HG02798 (cell line): ENCODE measurements around the gene PLXNA2.

Source experiments
- ATAC-seq: cut with Tn5 transposase; IDR thresholded peaks from one replicate; pipeline ENCODE4 v1.9.1; 2021; ENCODE audit warnings: mild to moderate bottlenecking; ENCODE audit not compliant: unreplicated experiment, poor library complexity

PLXNA2 gene

GRCh38 chr1:208265525-208265924 lies 21.3 kb upstream of the PLXNA2 start:
- no peak for ATAC-seq

GRCh38 chr1:208265122-208265469 lies 20.9 kb upstream of the PLXNA2 start:
- no peak for ATAC-seq

- ATAC-seq, result no peak
Measured at GRCh38 chr1:208264469-208265121, 20.4 kb upstream of the PLXNA2 start.

- ATAC-seq, result no peak
Measured at GRCh38 chr1:208261874-208262273, 17.7 kb upstream of the PLXNA2 start.

GRCh38 chr1:208258277-208258676 lies 14.1 kb upstream of the PLXNA2 start:
- no peak for ATAC-seq

- no peak for ATAC-seq
Measured at GRCh38 chr1:208257351-208257750, 13.2 kb upstream of the PLXNA2 start.

- no peak for ATAC-seq
Measured at GRCh38 chr1:208256556-208256955, 12.4 kb upstream of the PLXNA2 start.

- no peak for ATAC-seq
Measured at GRCh38 chr1:208256091-208256490, 11.9 kb upstream of the PLXNA2 start.

GRCh38 chr1:208254862-208255261 lies 10.7 kb upstream of the PLXNA2 start:
- ATAC-seq, result no peak

- no peak for ATAC-seq
Measured at GRCh38 chr1:208254376-208254775, 10.2 kb upstream of the PLXNA2 start.

- no peak for ATAC-seq
Measured at GRCh38 chr1:208252836-208253576, 8.8 kb upstream of the PLXNA2 start.

GRCh38 chr1:208251911-208252835 lies 8.0 kb upstream of the PLXNA2 start:
- no peak for ATAC-seq

GRCh38 chr1:208251015-208251414 lies 6.8 kb upstream of the PLXNA2 start:
- ATAC-seq, result no peak

- ATAC-seq, result no peak
Measured at GRCh38 chr1:208250613-208251012, 6.4 kb upstream of the PLXNA2 start.

GRCh38 chr1:208248991-208249696 lies 5.0 kb upstream of the PLXNA2 start:
- ATAC-seq, result no peak

- ATAC-seq, result no peak
Measured at GRCh38 chr1:208248307-208248801, 4.2 kb upstream of the PLXNA2 start.

- ATAC-seq, result no peak
Measured at GRCh38 chr1:208247696-208248095, 3.5 kb upstream of the PLXNA2 start.

GRCh38 chr1:208245185-208245705 lies 1.1 kb upstream of the PLXNA2 start:
- peak; percentile 69 for ATAC-seq

- ATAC-seq, result no peak
Measured at GRCh38 chr1:208243527-208243966, 637 bp downstream of the PLXNA2 start.

GRCh38 chr1:208242941-208243526 lies 1.1 kb downstream of the PLXNA2 start:
- ATAC-seq, result no peak
